Suprapubic skin (tissue), 4 donors: ENCODE results near the gene BRINP3. TPM values are rescaled to one million over a fixed set of nuclear protein-coding genes. Genes with fewer than 3 reads are reported as not detected.

Experiments used
- DNase-seq, 2 donors: peaks; one replicate each; pipeline ENCODE4 v3.0.0-alpha.2; 2019; ENCODE audit warnings: low spot score in 2 of 2
- H3K27ac ChIP-seq: fragments of 200-600 bp; sonication (generic); one replicate; pipeline ENCODE4 v1.5.1; 2019
- H3K27me3 ChIP-seq: fragments of 200-600 bp; sonication (generic); one replicate; pipeline ENCODE4 v1.5.1; 2019
- H3K36me3 ChIP-seq: fragments of 200-600 bp; sonication (generic); one replicate; pipeline ENCODE4 v1.5.1; 2019
- H3K4me1 ChIP-seq: fragments of 200-600 bp; sonication (generic); one replicate; pipeline ENCODE4 v1.5.1; 2019
- H3K4me3 ChIP-seq: fragments of 200-600 bp; sonication (generic); one replicate; pipeline ENCODE4 v1.5.1; 2019; ENCODE audit warnings: mild to moderate bottlenecking
- H3K9me3 ChIP-seq: fragments of 200-600 bp; sonication (generic); one replicate; pipeline ENCODE4 v1.5.1; 2019
- EP300 ChIP-seq: sonication (generic); formaldehyde crosslinking; IDR thresholded peaks from one replicate; pipeline ENCODE4 v1.6.1; 2017; ENCODE audit warnings: antibody characterized with exemption
- POLR2A ChIP-seq, 2 donors: fragments of 450-650 bp; IDR thresholded peaks; one replicate each; pipeline ENCODE4 v1.6.1; 2017; ENCODE audit warnings: antibody characterized with exemption in 2 of 2, mild to moderate bottlenecking in 2 of 2, moderate library complexity in 2 of 2
- POLR2AphosphoS5 ChIP-seq, 3 donors: sonication (generic); formaldehyde crosslinking; IDR thresholded peaks; one replicate each; pipeline ENCODE4 v1.6.1; 2017; ENCODE audit warnings: antibody characterized with exemption in 3 of 3
- WGBS: methylation state at CpG from one replicate; pipeline ENCODE4 v1.1.5; 2018; 5-methylcytosine and 5-hydroxymethylcytosine counted together
- total RNA-seq, 4 donors: library from RNA; depleted of rRNA; stranded (reverse); fragments of >200 nt; gene quantifications; one replicate each; pipeline ENCODE4 v1.1.0, GENCODE V29; 2016
- TF ChIP-seq, protein P1 (sequence below), 2 donors: fragments of 200-600 bp in 1 of 2; fragments of 450-650 bp in 1 of 2; sonication (generic) in 1 of 2; IDR thresholded peaks; one replicate each; pipeline ENCODE4 v1.5.1; 2016 to 2019; ENCODE audit warnings: antibody characterized with exemption in 2 of 2, mild to moderate bottlenecking in 1 of 2, moderate library complexity in 1 of 2

Gene BRINP3
- total RNA-seq, 4 donors from 2014 or later, result 0.13 to 0.53 TPM; not detected in 2

GRCh38 chr1:190095596-190095995, 382.1 kb downstream of the BRINP3 start:
- 89% methylated on average over 1 of the region's 1 CpG for WGBS
- Histone ChIP-seq H3K9me3 (no peaks in the 10 kb centered on the region), H3K27me3 (no peaks in the 10 kb centered on the region), H3K4me3 (no peak overlapping the region), H3K4me1 (no peaks in the 10 kb centered on the region), H3K36me3 (no peaks in the 10 kb centered on the region), H3K27ac (no peak overlapping the region)
- TF ChIP-seq POLR2AphosphoS5 (IDR thresholded peaks at IDR 0.05) (no peak), EP300 (no peak), POLR2A (IDR thresholded peaks at IDR 0.05) (no peak)
- TF ChIP-seq, protein P1, sequence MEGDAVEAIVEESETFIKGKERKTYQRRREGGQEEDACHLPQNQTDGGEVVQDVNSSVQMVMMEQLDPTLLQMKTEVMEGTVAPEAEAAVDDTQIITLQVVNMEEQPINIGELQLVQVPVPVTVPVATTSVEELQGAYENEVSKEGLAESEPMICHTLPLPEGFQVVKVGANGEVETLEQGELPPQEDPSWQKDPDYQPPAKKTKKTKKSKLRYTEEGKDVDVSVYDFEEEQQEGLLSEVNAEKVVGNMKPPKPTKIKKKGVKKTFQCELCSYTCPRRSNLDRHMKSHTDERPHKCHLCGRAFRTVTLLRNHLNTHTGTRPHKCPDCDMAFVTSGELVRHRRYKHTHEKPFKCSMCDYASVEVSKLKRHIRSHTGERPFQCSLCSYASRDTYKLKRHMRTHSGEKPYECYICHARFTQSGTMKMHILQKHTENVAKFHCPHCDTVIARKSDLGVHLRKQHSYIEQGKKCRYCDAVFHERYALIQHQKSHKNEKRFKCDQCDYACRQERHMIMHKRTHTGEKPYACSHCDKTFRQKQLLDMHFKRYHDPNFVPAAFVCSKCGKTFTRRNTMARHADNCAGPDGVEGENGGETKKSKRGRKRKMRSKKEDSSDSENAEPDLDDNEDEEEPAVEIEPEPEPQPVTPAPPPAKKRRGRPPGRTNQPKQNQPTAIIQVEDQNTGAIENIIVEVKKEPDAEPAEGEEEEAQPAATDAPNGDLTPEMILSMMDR (IDR thresholded peaks at IDR 0.05), result no peak
- no peak for DNase-seq

DNA sequence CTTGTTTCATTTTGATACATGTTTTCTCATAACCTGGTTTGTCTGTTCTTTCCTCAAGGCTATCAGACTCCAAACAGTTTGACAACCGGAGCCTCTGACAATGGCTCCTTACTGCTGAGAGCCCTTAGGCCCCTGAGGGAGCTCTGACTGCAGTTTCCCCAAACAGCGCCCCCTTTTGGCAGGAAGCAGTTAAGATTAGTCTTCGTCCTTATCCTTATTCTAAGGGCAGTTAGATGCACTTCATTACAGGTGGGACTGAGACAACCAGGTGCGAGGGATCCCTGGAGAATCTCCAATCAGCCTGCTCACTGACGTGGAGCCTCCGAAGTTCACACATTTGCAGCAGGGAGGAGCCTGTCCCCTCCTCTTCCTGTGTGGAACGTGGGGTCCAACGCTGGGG, 393.1 kb downstream of the BRINP3 start:
- Histone ChIP-seq H3K4me1 (no peaks in the 10 kb centered on the region), H3K36me3 (no peaks in the 10 kb centered on the region), H3K4me3 (no peak overlapping the region), H3K27me3 (no peaks in the 10 kb centered on the region), H3K27ac (no peak overlapping the region), H3K9me3 (no peaks in the 10 kb centered on the region)
- DNase-seq, result no peak
- 42% methylated on average over 8 of the region's 8 CpGs for WGBS
- TF ChIP-seq EP300 (no peak), POLR2A (IDR thresholded peaks at IDR 0.05) (no peak), POLR2AphosphoS5 (IDR thresholded peaks at IDR 0.05) (no peak)
- TF ChIP-seq, protein P1 (IDR thresholded peaks at IDR 0.05), result no peak

DNA sequence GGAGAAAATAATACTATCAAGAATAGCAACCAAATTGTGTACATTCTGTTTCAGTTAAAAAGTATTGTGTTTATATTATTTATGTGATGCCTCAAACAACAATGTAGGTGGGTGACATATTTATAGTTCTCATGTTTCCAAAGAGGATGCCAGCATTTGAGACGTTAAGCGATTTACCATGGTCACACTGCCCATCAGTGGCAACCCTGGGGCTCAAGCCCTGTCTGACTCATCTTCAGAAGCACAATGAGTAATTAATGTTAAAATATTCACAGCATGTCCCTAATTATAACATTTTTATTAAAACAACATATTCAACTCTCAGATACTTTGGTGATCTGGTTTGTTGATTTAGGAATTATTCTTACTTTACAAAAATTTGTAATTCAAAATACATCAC, 409.4 kb downstream of the BRINP3 start:
- Histone ChIP-seq H3K4me3 (no peak overlapping the region), H3K27me3 (no peaks in the 10 kb centered on the region), H3K9me3 (no peaks in the 10 kb centered on the region), H3K36me3 (no peaks in the 10 kb centered on the region), H3K27ac (no peak overlapping the region), H3K4me1 (no peaks in the 10 kb centered on the region)
- TF ChIP-seq POLR2A (IDR thresholded peaks at IDR 0.05), result no peak
- TF ChIP-seq POLR2AphosphoS5 (IDR thresholded peaks at IDR 0.05), result no peak
- no peak for TF ChIP-seq EP300
- 60% methylated on average over 2 of the region's 2 CpGs for WGBS
- DNase-seq, result no peak

DNA sequence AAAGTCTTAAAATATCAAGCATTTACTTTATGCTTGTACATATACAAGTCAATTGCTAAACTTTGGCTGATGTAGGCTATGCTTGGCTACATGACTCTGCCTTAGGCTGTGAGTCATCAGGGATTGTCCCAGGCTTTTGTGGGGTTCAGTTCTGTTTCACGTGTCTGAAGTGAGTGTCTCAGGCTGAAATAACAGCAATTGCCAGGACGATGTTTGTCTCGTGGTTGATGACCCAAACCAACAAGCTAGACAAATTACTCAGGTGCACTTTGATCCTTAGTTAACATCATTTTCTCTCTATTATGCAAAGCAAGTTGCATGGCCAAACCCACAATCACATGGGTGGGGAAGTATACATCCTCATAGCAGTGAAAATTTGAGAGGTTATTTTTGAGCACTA, 410.1 kb downstream of the BRINP3 start:
- 69% methylated on average over 3 of the region's 3 CpGs for WGBS
- TF ChIP-seq, protein P1 (IDR thresholded peaks at IDR 0.05), result no peak
- no peak for TF ChIP-seq EP300
- no peak for TF ChIP-seq POLR2AphosphoS5 (IDR thresholded peaks at IDR 0.05)
- TF ChIP-seq POLR2A (IDR thresholded peaks at IDR 0.05), result no peak
- no peak overlapping the region for H3K27ac ChIP-seq
- no peaks in the 10 kb centered on the region for H3K36me3 ChIP-seq
- H3K4me1 ChIP-seq, result no peaks in the 10 kb centered on the region
- no peak for DNase-seq
- H3K9me3 ChIP-seq, result no peaks in the 10 kb centered on the region
- H3K27me3 ChIP-seq, result no peaks in the 10 kb centered on the region
- no peak overlapping the region for H3K4me3 ChIP-seq

DNA sequence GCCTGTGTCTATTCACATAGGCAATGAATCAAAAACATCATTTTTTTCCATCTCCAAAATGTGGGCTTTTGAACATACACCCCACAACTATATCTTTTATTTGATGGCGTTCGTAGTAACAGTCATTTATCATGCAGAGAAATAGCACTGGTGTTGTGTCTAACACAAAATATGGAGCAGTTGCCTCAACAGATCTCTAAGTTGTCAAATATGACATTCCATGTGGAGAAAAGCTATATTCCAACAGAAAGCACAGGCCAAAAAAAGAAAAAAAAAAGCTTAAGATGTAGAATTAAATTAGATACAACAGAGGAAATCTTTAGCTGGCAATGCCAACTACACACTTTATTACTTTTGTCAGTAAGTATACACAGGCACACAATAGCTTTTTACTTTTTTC, 411.7 kb downstream of the BRINP3 start:
- DNase-seq, result no peak
- TF ChIP-seq EP300, result no peak
- TF ChIP-seq POLR2A (IDR thresholded peaks at IDR 0.05), result no peak
- TF ChIP-seq, protein P1 (IDR thresholded peaks at IDR 0.05), result no peak
- no peak for TF ChIP-seq POLR2AphosphoS5 (IDR thresholded peaks at IDR 0.05)
- 78% methylated on average over 2 of the region's 2 CpGs for WGBS
- H3K36me3 ChIP-seq, result no peaks in the 10 kb centered on the region
- no peaks in the 10 kb centered on the region for H3K27me3 ChIP-seq
- H3K27ac ChIP-seq, result no peak overlapping the region
- no peak overlapping the region for H3K4me3 ChIP-seq
- H3K4me1 ChIP-seq, result no peaks in the 10 kb centered on the region
- H3K9me3 ChIP-seq, result no peaks in the 10 kb centered on the region

DNA sequence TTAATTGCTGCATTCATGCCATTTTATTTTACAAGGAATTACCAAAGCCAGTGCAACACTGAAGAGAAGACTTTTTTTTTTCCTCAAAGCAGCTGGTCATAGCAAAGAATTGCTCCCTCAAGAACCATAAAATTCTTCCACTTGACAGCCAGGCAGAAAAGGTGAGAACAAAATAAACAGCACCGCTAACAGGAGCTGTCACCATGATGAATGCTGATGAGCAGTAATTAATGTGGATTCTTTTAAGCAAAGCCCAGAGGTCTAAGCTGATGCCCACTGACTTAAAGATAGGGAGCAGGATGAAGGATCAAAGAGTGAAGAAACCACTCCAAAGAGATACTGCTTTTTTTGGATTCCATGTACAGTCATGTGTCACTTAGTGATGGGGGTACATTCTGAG, 428.4 kb downstream of the BRINP3 start:
- Histone ChIP-seq H3K36me3 (no peaks in the 10 kb centered on the region), H3K4me3 (no peak overlapping the region), H3K9me3 (no peaks in the 10 kb centered on the region), H3K27ac (no peak overlapping the region), H3K27me3 (no peaks in the 10 kb centered on the region), H3K4me1 (no peaks in the 10 kb centered on the region)
- DNase-seq, result no peak
- no peak for TF ChIP-seq POLR2AphosphoS5 (IDR thresholded peaks at IDR 0.05)
- TF ChIP-seq POLR2A (IDR thresholded peaks at IDR 0.05), result no peak
- no peak for TF ChIP-seq EP300
- TF ChIP-seq, protein P1 (IDR thresholded peaks at IDR 0.05), result no peak
- WGBS, result 19% methylated on average over 1 of the region's 1 CpG
